ENCODE data around the gene IL17REL. TPM values are rescaled to one million over a fixed set of nuclear protein-coding genes. Genes with fewer than 3 reads are reported as not detected.

IL17REL gene
- total RNA-seq, 1 donor from 2014 or later, result not detected

DNA sequence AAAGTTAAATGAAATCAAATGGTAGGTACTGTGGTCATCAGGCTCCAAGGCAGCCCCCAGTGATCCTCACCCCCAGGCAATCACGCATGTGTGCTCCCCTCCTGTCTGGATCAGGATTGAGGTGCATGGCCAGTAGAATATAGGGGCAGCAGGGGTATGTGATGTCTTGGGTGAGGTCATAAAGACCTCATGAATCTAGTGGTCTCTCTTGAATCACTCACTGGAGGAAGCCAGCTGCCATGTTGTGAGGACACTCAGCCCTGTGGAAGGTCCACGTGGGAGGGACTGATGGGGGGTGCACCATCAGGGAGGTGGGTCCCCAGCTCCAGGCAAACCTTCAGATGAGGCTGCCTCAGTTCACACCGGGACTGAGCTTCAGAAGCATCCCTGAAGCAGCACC, 6.8 kb upstream of the IL17REL start:
- H3K4me1 ChIP-seq (ENCODE audit: insufficient read depth, low read length), result peaks cover 7% of the 10 kb centered on the region
- no peak for DNase-seq (ENCODE audit: low read depth)
- no peaks in the 10 kb centered on the region for H3K79me2 ChIP-seq (ENCODE audit: insufficient read depth, low read length)
- Mint-ChIP-seq H3K4me1 (ENCODE audit: low read depth, unreplicated experiment) (no peaks in the 10 kb centered on the region), H3K9me3 (ENCODE audit: unreplicated experiment) (no peaks in the 10 kb centered on the region), H3K4me3 (ENCODE audit: unreplicated experiment) (no peak overlapping the region), H3K36me3 (ENCODE audit: low read depth, unreplicated experiment) (no peaks in the 10 kb centered on the region), H3K27me3 (ENCODE audit: low read depth, unreplicated experiment) (peaks cover 17% of the 10 kb centered on the region), H3K27ac (ENCODE audit: unreplicated experiment) (no peak overlapping the region)
- no peaks in the 10 kb centered on the region for H3K36me3 ChIP-seq (ENCODE audit: insufficient read depth, low read length)
- H3K27ac ChIP-seq (ENCODE audit: low read depth, low read length), result no peak overlapping the region
- no peak overlapping the region for H3K9ac ChIP-seq (ENCODE audit: low read length)
- no peak overlapping the region for H3K4me2 ChIP-seq (ENCODE audit: low read length)
- peaks cover 5% of the 10 kb centered on the region for H3K9me3 ChIP-seq (ENCODE audit: insufficient read depth, low read depth, low read length)
- no peak for TF ChIP-seq EZH2 (IDR thresholded peaks at IDR 0.05; ENCODE audit: insufficient read depth, low read length)
- TF ChIP-seq, protein P1, sequence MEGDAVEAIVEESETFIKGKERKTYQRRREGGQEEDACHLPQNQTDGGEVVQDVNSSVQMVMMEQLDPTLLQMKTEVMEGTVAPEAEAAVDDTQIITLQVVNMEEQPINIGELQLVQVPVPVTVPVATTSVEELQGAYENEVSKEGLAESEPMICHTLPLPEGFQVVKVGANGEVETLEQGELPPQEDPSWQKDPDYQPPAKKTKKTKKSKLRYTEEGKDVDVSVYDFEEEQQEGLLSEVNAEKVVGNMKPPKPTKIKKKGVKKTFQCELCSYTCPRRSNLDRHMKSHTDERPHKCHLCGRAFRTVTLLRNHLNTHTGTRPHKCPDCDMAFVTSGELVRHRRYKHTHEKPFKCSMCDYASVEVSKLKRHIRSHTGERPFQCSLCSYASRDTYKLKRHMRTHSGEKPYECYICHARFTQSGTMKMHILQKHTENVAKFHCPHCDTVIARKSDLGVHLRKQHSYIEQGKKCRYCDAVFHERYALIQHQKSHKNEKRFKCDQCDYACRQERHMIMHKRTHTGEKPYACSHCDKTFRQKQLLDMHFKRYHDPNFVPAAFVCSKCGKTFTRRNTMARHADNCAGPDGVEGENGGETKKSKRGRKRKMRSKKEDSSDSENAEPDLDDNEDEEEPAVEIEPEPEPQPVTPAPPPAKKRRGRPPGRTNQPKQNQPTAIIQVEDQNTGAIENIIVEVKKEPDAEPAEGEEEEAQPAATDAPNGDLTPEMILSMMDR (IDR thresholded peaks at IDR 0.05; ENCODE audit: insufficient read depth, low read depth, low read length), result no peak
- H2AFZ ChIP-seq (ENCODE audit: low read depth, low read length), result no peak overlapping the region
- H3K4me3 ChIP-seq (ENCODE audit: insufficient read depth, low read depth, low read length), result no peak overlapping the region
- H4K20me1 ChIP-seq (ENCODE audit: insufficient read depth, low read length), result no peaks in the 10 kb centered on the region
- H3K27me3 ChIP-seq (ENCODE audit: insufficient read depth, low read length), result peaks cover 16% of the 10 kb centered on the region
- FAIRE-seq, result no peak

GRCh38 chr22:50018608-50019285, 6.2 kb upstream of the IL17REL start:
- DNase-seq (ENCODE audit: low read depth) (no peak), FAIRE-seq (no peak)
- H3K4me1 ChIP-seq (ENCODE audit: insufficient read depth, low read length), result peaks cover 7% of the 10 kb centered on the region
- H3K4me2 ChIP-seq (ENCODE audit: low read length), result no peak overlapping the region
- H3K27me3 Mint-ChIP-seq (ENCODE audit: low read depth, unreplicated experiment), result peaks cover 16% of the 10 kb centered on the region
- H3K9me3 ChIP-seq (ENCODE audit: insufficient read depth, low read depth, low read length), result peaks cover 5% of the 10 kb centered on the region
- H2AFZ ChIP-seq (ENCODE audit: low read depth, low read length), result no peak overlapping the region
- no peak overlapping the region for H3K4me3 ChIP-seq (ENCODE audit: insufficient read depth, low read depth, low read length)
- H3K4me1 Mint-ChIP-seq (ENCODE audit: low read depth, unreplicated experiment), result no peaks in the 10 kb centered on the region
- no peak overlapping the region for H3K27ac ChIP-seq (ENCODE audit: low read depth, low read length)
- H3K27ac Mint-ChIP-seq (ENCODE audit: unreplicated experiment), result no peak overlapping the region
- no peaks in the 10 kb centered on the region for H3K79me2 ChIP-seq (ENCODE audit: insufficient read depth, low read length)
- H3K27me3 ChIP-seq (ENCODE audit: insufficient read depth, low read length), result peaks cover 20% of the 10 kb centered on the region
- H4K20me1 ChIP-seq (ENCODE audit: insufficient read depth, low read length), result no peaks in the 10 kb centered on the region
- H3K9me3 Mint-ChIP-seq (ENCODE audit: unreplicated experiment), result no peaks in the 10 kb centered on the region
- no peak overlapping the region for H3K4me3 Mint-ChIP-seq (ENCODE audit: unreplicated experiment)
- no peaks in the 10 kb centered on the region for H3K36me3 ChIP-seq (ENCODE audit: insufficient read depth, low read length)
- no peak overlapping the region for H3K9ac ChIP-seq (ENCODE audit: low read length)
- TF ChIP-seq EZH2 (IDR thresholded peaks at IDR 0.05; ENCODE audit: insufficient read depth, low read length), result no peak
- TF ChIP-seq, protein P1 (IDR thresholded peaks at IDR 0.05; ENCODE audit: insufficient read depth, low read depth, low read length), result no peak
- no peaks in the 10 kb centered on the region for H3K36me3 Mint-ChIP-seq (ENCODE audit: low read depth, unreplicated experiment)

- Mint-ChIP-seq H3K27ac (ENCODE audit: unreplicated experiment) (no peak overlapping the region), H3K36me3 (ENCODE audit: low read depth, unreplicated experiment) (no peaks in the 10 kb centered on the region), H3K27me3 (ENCODE audit: low read depth, unreplicated experiment) (peaks cover 18% of the 10 kb centered on the region), H3K9me3 (ENCODE audit: unreplicated experiment) (no peaks in the 10 kb centered on the region), H3K4me1 (ENCODE audit: low read depth, unreplicated experiment) (no peaks in the 10 kb centered on the region), H3K4me3 (ENCODE audit: unreplicated experiment) (no peak overlapping the region)
- DNase-seq (ENCODE audit: low read depth), result no peak
- FAIRE-seq, result no peak
- H3K9ac ChIP-seq (ENCODE audit: low read length), result no peak overlapping the region
- TF ChIP-seq, protein P1 (IDR thresholded peaks at IDR 0.05; ENCODE audit: insufficient read depth, low read depth, low read length), result no peak
- TF ChIP-seq EZH2 (IDR thresholded peaks at IDR 0.05; ENCODE audit: insufficient read depth, low read length), result no peak
- peaks cover 26% of the 10 kb centered on the region for H3K27me3 ChIP-seq (ENCODE audit: insufficient read depth, low read length)
- H3K79me2 ChIP-seq (ENCODE audit: insufficient read depth, low read length), result no peaks in the 10 kb centered on the region
- no peaks in the 10 kb centered on the region for H4K20me1 ChIP-seq (ENCODE audit: insufficient read depth, low read length)
- no peak overlapping the region for H3K4me3 ChIP-seq (ENCODE audit: insufficient read depth, low read depth, low read length)
- H2AFZ ChIP-seq (ENCODE audit: low read depth, low read length), result no peak overlapping the region
- no peak overlapping the region for H3K27ac ChIP-seq (ENCODE audit: low read depth, low read length)
- H3K36me3 ChIP-seq (ENCODE audit: insufficient read depth, low read length), result no peaks in the 10 kb centered on the region
- H3K4me2 ChIP-seq (ENCODE audit: low read length), result no peak overlapping the region
- H3K9me3 ChIP-seq (ENCODE audit: insufficient read depth, low read depth, low read length), result peaks cover 5% of the 10 kb centered on the region
- peaks cover 7% of the 10 kb centered on the region for H3K4me1 ChIP-seq (ENCODE audit: insufficient read depth, low read length)
These were observed 5.2 kb upstream of the IL17REL start for GRCh38 chr22:50017701-50018224.
